Measurements from ENCODE around the gene FEM1B.
A peak's percentile ranks its signal among the peaks of the same experiment; 100 is the strongest.
"Not testable (repeated sequence)": the region's sequence is repeated elsewhere in the genome, so short reads cannot be mapped to it uniquely, and the experiment has no call there.

FEM1B gene

GRCh38 chr15:68277603-68278344, at the start of gene FEM1B:
TSS of gene FEM1B (plus strand) at chr15:68277745. CDS start at chr15:68278418, 673 bp downstream.
- DNase-seq, result peak; percentile 97

GRCh38 chr15:68228143-68228970, 49.2 kb upstream of the FEM1B start:
- peak; percentile 43 for DNase-seq

DNA sequence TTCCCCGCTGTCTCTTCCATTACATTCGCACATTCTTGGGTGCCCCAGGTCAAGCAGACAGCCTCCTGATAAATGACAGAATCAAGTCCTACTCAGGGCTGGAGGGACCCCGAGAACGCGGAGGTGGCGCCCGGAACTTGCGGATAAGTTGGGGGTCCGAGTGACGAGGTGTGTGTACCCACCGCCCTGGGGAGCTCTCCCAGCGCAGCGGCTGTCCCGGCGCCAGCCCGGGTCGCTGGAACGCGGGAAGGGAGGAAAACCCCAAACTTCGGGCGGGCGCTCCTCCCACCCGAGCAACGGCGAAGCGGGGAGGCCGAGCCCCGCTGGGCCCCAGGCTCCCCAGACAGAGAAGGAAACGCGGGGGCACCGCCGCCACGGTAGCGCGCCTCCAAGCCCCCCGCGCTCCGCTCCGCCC, 48.6 kb upstream of the FEM1B start:
- peak; percentile 47 for DNase-seq

DNA sequence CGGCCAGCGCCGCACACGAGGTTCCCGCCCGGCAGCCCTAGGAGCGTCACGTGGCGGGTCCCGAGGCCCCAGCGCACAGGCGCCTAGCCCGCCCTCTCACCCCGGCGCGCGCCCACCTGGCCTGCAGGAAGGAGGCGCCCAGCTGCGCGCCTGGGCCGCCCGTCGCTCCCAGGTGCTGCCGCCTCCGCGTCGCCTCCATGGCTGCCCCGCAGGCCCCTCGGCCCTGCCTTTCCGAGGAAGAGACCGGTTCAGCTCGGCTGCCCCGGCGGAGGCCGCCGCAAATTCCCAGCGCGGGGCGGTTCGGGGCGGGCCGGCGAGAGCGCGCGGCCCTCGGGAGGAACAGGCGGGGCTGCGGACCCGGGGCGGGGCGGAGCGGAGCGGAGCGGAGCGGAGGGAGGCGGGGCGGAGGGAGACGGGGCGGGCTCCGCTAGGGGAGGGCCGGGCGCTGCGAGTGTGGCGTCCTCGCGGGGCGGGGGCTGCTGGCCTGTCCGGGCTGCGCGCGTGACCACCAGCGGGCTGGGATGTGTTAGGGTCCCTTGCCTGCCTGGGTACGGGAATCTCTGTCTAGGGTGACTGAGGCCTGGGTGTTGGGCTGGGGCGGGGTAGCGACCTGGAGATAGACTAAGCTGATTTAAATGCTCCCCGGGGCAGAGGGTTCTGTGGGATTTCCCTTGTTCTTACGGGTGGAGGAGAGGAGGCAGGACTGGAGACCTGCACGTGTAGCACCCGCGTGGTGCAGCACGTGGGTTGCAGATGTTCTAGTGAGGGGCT, 48.0 kb upstream of the FEM1B start, which contains the start of gene CLN6:
Gene CLN6 (minus strand): TSS at position 343 of the 771 bp plus-strand sequence. CDS start 144 bp downstream, at position 199.
- peak; percentile 93 for DNase-seq

GRCh38 chr15:68230157-68231100, 47.1 kb upstream of the FEM1B start:
- DNase-seq, result peak; percentile 36

DNA sequence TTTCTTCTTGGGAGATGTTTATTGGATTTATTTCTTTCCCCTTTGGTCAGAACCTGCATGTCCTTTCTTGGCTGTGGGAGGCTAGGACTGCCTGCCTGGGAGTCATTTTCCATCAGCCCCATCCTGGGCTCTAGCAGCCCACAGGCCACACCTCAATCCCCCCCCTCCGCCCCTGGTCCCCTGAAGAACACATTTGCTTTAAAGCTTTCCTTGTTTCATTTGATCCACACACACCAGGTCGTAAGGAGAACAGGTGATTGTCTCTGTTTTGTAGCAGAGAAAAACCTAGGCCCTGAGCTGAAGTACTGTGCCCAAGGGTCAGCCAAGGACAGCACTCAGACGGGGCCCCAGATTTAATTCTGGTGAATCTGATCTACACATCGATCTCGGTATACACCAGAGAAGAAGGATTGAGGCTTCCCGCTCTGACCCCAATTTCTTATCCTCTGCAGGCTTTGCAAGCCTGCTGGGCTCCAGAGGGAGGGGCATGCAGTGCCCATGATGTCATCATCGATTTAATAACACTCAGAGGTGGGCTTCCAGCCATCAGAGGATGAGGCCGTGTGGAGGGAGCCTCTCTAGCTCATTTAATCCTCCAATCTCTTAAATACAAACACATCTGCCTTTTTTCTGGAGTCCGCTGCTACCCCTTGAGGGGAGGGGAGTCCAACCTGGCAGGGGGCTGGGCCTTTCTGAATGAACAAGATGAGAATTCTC, 46.3 kb upstream of the FEM1B start:
- no peak for DNase-seq

GRCh38 chr15:68232449-68232848, 45.1 kb upstream of the FEM1B start:
- no peak for DNase-seq

DNA sequence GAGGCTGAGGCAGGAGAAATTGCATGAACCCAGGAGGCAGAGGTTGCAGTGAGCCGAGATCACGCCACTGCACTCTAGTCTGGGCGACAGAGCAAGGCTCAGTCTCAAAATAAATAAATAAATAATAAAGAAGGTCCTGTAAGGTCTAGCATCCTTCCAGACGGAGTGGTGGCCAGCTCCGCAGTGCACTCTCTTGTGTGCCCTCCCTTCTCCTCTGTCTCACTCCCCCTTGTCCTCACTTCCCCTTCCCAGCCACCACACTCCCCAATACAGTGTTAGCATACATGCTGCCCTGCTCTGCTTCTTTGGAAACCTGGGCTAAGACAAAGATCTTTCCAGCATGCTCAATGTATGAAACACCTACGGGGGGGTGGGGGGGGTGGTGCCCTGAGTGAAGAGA, 44.6 kb upstream of the FEM1B start:
- peak; percentile 81 for DNase-seq

- no peak for DNase-seq
Measured at GRCh38 chr15:68234060-68234459, 43.5 kb upstream of the FEM1B start.

DNA sequence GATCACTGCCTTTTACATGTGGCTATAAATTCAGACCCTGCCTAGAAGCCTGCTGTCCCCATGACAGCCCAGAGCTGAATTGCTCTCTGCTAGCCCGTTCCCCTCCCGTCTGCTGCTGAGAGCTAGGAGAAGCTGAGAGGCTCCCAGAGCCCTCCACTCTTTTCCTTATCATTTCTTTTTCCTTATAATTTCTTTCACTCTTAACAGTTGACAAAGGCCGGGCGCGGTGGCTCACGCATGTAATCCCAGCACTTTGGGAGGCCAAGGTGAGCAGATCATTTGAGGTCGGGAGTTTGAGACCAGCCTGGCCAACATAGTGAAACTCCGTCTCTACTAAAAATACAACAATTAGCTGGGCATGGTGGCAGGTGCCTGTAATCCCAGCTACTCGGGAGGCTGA, 43.0 kb upstream of the FEM1B start:
- DNase-seq, result not testable (repeated sequence)

- no peak for DNase-seq
Measured at GRCh38 chr15:68235022-68235421, 42.5 kb upstream of the FEM1B start.

- no peak for DNase-seq
Measured at GRCh38 chr15:68239025-68239424, 38.5 kb upstream of the FEM1B start.

- DNase-seq, result no peak
Measured at GRCh38 chr15:68241088-68241935, 36.2 kb upstream of the FEM1B start.

- no peak for DNase-seq
Measured at GRCh38 chr15:68244235-68244634, 33.3 kb upstream of the FEM1B start.

DNA sequence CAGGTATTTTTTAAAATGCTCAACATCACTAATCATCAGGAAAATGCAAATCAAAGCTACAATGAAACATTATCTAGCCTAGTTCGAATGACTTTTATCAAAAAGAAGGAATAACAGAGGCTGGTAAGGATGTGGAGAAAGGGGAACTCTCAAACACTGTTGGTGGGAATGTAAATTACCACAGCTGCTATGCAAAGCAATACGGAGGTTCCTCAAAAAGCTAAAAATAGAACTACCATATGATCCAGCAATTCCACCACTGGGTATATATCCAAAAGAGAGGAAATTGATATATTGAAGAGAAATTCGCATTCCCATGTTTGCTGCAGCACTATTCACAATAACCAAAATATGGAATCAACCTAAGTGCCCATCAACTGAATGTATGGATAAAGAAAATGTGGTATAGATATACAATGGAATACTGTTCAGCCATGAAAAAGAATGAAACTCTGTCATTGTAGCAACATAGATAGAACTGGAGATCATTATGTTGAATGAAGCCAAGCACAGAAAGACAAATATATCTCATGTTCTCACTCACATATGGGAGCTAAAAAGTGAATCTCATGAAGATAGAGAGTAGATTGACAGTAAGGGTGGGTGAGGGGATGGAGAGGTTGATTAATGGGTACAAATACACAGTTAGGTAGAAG, 28.4 kb upstream of the FEM1B start:
- no peak for DNase-seq

- peak; percentile 93 for DNase-seq
Measured at GRCh38 chr15:68252925-68253534, 24.5 kb upstream of the FEM1B start.

DNA sequence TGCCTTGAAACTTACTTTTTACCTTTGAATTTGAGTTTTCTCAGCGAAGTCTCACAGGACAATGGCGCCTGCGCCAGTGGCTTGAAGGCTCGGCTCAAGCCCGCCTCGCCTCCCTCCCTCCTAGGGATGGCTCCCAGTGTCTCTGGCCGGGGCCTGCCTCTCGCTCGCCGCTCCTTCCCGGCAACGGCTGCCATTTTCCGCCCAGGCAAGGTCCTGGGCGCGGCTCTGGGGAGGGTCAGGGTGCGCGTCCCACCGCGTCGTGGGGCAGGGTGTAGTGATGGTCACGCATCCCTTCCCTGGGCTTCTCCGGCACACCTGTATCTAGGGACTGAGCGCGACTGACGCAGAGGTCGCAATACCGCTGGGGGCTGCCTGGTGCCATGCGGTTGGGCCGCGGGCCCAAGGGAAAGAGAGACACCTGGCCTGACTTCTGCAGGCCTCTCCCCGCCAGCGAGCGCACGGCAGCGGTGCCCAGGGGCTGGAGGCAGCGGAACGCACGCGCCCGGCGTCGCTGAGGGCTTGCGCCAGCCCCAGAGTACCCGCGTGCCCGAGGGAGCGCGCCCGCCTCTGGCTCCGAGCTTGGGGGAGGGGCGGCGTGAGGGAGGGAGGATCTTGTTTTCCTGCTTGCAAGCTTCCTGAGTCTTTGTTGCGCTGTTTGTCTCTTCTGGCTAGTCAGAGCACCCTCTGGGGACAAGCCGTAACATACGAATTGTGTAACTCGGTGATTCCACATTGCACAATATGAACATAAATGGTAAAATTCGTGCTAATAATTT, 20.7 kb upstream of the FEM1B start:
- peak; percentile 94 for DNase-seq

GRCh38 chr15:68258692-68259091, 18.9 kb upstream of the FEM1B start:
- DNase-seq, result no peak

Measured in hematopoietic multipotent progenitor cell treated with erythropoietin and hydrocortisone succinate and interleukin-3 and kit ligand, for 4 days (in vitro differentiated cells).